Liver (tissue), 9 donors: ENCODE data around the gene INSM1. TPM values are rescaled to one million over a fixed set of nuclear protein-coding genes. Genes with fewer than 3 reads are reported as not detected.

Experiments used
- DNase-seq: peaks from one replicate; pipeline ENCODE4 v3.0.0-alpha.2; 2017; ENCODE audit warnings: low spot score
- H3K27ac ChIP-seq, 2 donors: one replicate each; pipeline ENCODE4 v1.7.0; 2013; ENCODE audit warnings: inconsistent platforms in 2 of 2, low read length in 2 of 2, control low read depth in 1 of 2, low read depth in 1 of 2, mild to moderate bottlenecking in 1 of 2
- H3K27me3 ChIP-seq, 4 donors: one replicate each; pipeline versions ENCODE4 v1.6.1 to v1.7.0; 2013; ENCODE audit warnings: low read length in 3 of 4, inconsistent platforms in 1 of 4, mild to moderate bottlenecking in 1 of 4, moderate library complexity in 1 of 4; ENCODE audit not compliant: control insufficient read depth in 4 of 4, insufficient read depth in 4 of 4
- H3K36me3 ChIP-seq, 4 donors: one replicate each; pipeline versions ENCODE4 v1.6.1 to v1.7.0; 2013; ENCODE audit warnings: low read length in 3 of 4, mild to moderate bottlenecking in 3 of 4, low read depth in 1 of 4, moderate library complexity in 1 of 4; ENCODE audit not compliant: control insufficient read depth in 4 of 4, insufficient read depth in 3 of 4
- H3K4me1 ChIP-seq, 4 donors: one replicate each; pipeline versions ENCODE4 v1.6.1 to v1.7.0; 2013; ENCODE audit warnings: low read length in 3 of 4, mild to moderate bottlenecking in 3 of 4, moderate library complexity in 1 of 4; ENCODE audit not compliant: control insufficient read depth in 4 of 4, insufficient read depth in 4 of 4
- H3K4me3 ChIP-seq, 3 donors: one replicate each; pipeline versions ENCODE4 v1.6.1 to v1.7.0; 2013; ENCODE audit warnings: low read length in 3 of 3, control low read depth in 1 of 3, low read depth in 1 of 3, mild to moderate bottlenecking in 1 of 3
- H3K9ac ChIP-seq, 2 donors: one replicate each; pipeline ENCODE4 v1.7.0; 2013; ENCODE audit warnings: low read length in 2 of 2, mild to moderate bottlenecking in 2 of 2, moderate library complexity in 2 of 2, control low read depth in 1 of 2, low read depth in 1 of 2
- H3K9me3 ChIP-seq, 4 donors: one replicate each; pipeline versions ENCODE4 v1.6.1 to v1.7.0; 2013; ENCODE audit warnings: low read length in 3 of 4; ENCODE audit not compliant: control insufficient read depth in 4 of 4
- ATF3 ChIP-seq: IDR thresholded peaks from 2 replicates; pipeline ENCODE4 v1.6.1; 2016; ENCODE audit warnings: antibody characterized with exemption
- EGR1 ChIP-seq, 2 donors: IDR thresholded peaks; 2 replicates each; pipeline ENCODE4 v1.6.1; 2016 to 2018; ENCODE audit warnings: antibody characterized with exemption in 2 of 2, low read depth in 2 of 2
- FOXA1 ChIP-seq: IDR thresholded peaks from 2 replicates; pipeline ENCODE4 v1.6.1; 2016; ENCODE audit warnings: antibody characterized with exemption
- FOXA2 ChIP-seq: IDR thresholded peaks from 2 replicates; pipeline ENCODE4 v1.6.1; 2016; ENCODE audit warnings: antibody characterized with exemption
- GABPA ChIP-seq, 2 donors: IDR thresholded peaks in 1 of 2; conservative IDR thresholded peaks in 1 of 2; 2 replicates each; pipeline ENCODE4 v1.6.1; 2016; ENCODE audit warnings: antibody characterized with exemption in 2 of 2, mild to moderate bottlenecking in 1 of 2, moderate library complexity in 1 of 2
- HNF4G ChIP-seq: IDR thresholded peaks from 2 replicates; pipeline ENCODE4 v1.6.1; 2016; ENCODE audit warnings: antibody characterized with exemption
- JUND ChIP-seq, 2 donors: IDR thresholded peaks; 2 replicates each; pipeline ENCODE4 v1.6.1; 2016; ENCODE audit warnings: antibody characterized with exemption in 2 of 2
- NR2F2 ChIP-seq: IDR thresholded peaks from 2 replicates; pipeline ENCODE4 v1.6.1; 2016; ENCODE audit warnings: antibody characterized with exemption
- RAD21 ChIP-seq, 2 donors: IDR thresholded peaks; 2 replicates each; pipeline ENCODE4 v1.6.1; 2016; ENCODE audit warnings: antibody characterized with exemption in 2 of 2, mild to moderate bottlenecking in 2 of 2
- RXRA ChIP-seq, 2 donors: IDR thresholded peaks; 2 replicates each; pipeline ENCODE4 v1.6.1; 2017 to 2018; ENCODE audit warnings: antibody characterized with exemption in 2 of 2, mild to moderate bottlenecking in 1 of 2
- TAF1 ChIP-seq: conservative IDR thresholded peaks from 2 replicates; pipeline ENCODE4 v1.6.1; 2016; ENCODE audit warnings: antibody characterized with exemption, mild to moderate bottlenecking
- YY1 ChIP-seq: IDR thresholded peaks from 2 replicates; pipeline ENCODE4 v1.6.1; 2016; ENCODE audit warnings: antibody characterized with exemption, mild to moderate bottlenecking
- ZBTB33 ChIP-seq: IDR thresholded peaks from 2 replicates; pipeline ENCODE4 v1.6.1; 2016; ENCODE audit warnings: antibody characterized with exemption
- WGBS: extraction: QIAGEN DNeasy Blood & Tissue Kit; methylation state at CpG from one replicate; pipeline ENCODE4 v1.1.7; 2013; 5-methylcytosine and 5-hydroxymethylcytosine counted together
- polyA plus RNA-seq, 2 donors: library from polyadenylated mRNA; stranded (reverse) in 1 of 2; unstranded in 1 of 2; fragments of 200-250 nt in 1 of 2; fragments of >200 nt in 1 of 2; fragmentation: Nextera tagmentation in 1 of 2; extraction: Ambion mirVana in 1 of 2; gene quantifications; one replicate each; pipeline versions ENCODE4 v1.2.1 to v1.2.3, GENCODE V29; 2013 to 2015
- total RNA-seq, 2 donors: library from RNA; depleted of rRNA; stranded (reverse); fragments of >200 nt; gene quantifications; one replicate each; pipeline ENCODE4 v1.2.3, GENCODE V29; 2014
- donor health status: healthy.
- donor health status: healthy.
- donor health status: healthy.
- donor health status: healthy.
- donor health status: healthy.

INSM1 gene
- total and polyA plus RNA-seq, 4 donors = not detected

DNA sequence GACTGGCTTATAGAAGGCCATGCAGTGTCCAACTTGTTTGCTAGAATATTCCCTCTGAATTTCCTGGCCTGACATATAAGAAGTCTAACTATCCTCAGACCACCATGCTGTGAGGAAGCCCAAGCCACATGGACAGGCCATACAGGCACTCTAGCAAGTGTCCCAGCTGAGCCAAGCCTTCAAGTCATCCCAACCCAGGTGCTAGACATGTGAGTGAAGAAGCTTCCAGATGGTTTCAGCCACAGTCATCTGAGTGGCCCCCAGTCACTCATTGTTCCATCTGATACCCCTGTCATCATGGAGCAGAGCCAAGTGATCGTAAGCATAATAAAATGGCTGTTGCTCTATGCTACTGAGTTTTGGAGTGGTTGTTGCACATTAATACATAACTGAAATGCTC is 46.0 kb upstream of the INSM1 start (continued):
- TF ChIP-seq ZBTB33 (no peak), TAF1 (no peak), RXRA (IDR thresholded peaks at IDR 0.05) (no peak), ATF3 (no peak), NR2F2 (no peak), JUND (IDR thresholded peaks at IDR 0.05) (no peak), GABPA (IDR thresholded peaks at IDR 0.05 in 1 of 2, conservative IDR thresholded peaks at IDR 0.05 in 1 of 2) (no peak)

GRCh38 chr20:20322912-20323311 is 45.0 kb upstream of the INSM1 start:
- DNase-seq = no peak
- no peaks in the 10 kb centered on the region for H3K27me3 ChIP-seq
- H3K27ac ChIP-seq = no peak overlapping the region
- no peaks in the 10 kb centered on the region for H3K36me3 ChIP-seq
- H3K4me1 ChIP-seq = no peaks in the 10 kb centered on the region
- H3K9me3 ChIP-seq = peaks cover 0 to 9% (median 5%) of the 10 kb centered on the region in 4 donors
- 89% methylated on average over 6 of the region's 6 CpGs for WGBS
- no peak overlapping the region for H3K4me3 ChIP-seq
- TF ChIP-seq FOXA1 = no peak
- no peak overlapping the region for H3K9ac ChIP-seq

GRCh38 chr20:20327746-20328145 is 40.2 kb upstream of the INSM1 start:
- H3K4me1 ChIP-seq = no peaks in the 10 kb centered on the region
- 88% methylated on average over 6 of the region's 6 CpGs for WGBS
- DNase-seq = no peak
- H3K9me3 ChIP-seq = no peaks in the 10 kb centered on the region
- H3K27ac ChIP-seq = no peak overlapping the region
- H3K4me3 ChIP-seq = no peak overlapping the region
- H3K27me3 ChIP-seq = no peaks in the 10 kb centered on the region
- no peak for TF ChIP-seq ATF3
- TF ChIP-seq EGR1 (IDR thresholded peaks at IDR 0.05; ENCODE audit: low read depth in 2 of 2) = no peak
- no peak for TF ChIP-seq YY1
- TF ChIP-seq RXRA (IDR thresholded peaks at IDR 0.05) = no peak
- no peak for TF ChIP-seq FOXA2
- no peak for TF ChIP-seq HNF4G
- no peak for TF ChIP-seq JUND (IDR thresholded peaks at IDR 0.05)
- TF ChIP-seq FOXA1 = no peak
- H3K9ac ChIP-seq = no peak overlapping the region
- no peaks in the 10 kb centered on the region for H3K36me3 ChIP-seq

GRCh38 chr20:20329564-20329963 is 38.3 kb upstream of the INSM1 start:
- Histone ChIP-seq H3K27me3 (no peaks in the 10 kb centered on the region), H3K36me3 (no peaks in the 10 kb centered on the region), H3K9me3 (no peaks in the 10 kb centered on the region), H3K4me1 (no peaks in the 10 kb centered on the region), H3K27ac (no peak overlapping the region), H3K4me3 (no peak overlapping the region), H3K9ac (no peak overlapping the region)
- 91% methylated on average over 13 of the region's 13 CpGs for WGBS
- no peak for DNase-seq
- TF ChIP-seq YY1 (no peak), RXRA (IDR thresholded peaks at IDR 0.05) (no peak), RAD21 (IDR thresholded peaks at IDR 0.05) (no peak), FOXA2 (no peak)
